Nephron (organoid): ENCODE data around the gene U2SURP.

ENCODE experiments used
- H3K27ac Mint-ChIP-seq, 3 experiments: 2 replicates each; pipeline ENCODE4 v1.8.0; 2020; ENCODE audit warnings: mixed read lengths in 3 of 3, mild to moderate bottlenecking in 2 of 3, moderate library complexity in 1 of 3
- H3K27me3 Mint-ChIP-seq: 2 replicates; pipeline ENCODE4 v1.8.0; 2021; ENCODE audit warnings: low read depth, mild to moderate bottlenecking, moderate library complexity, mixed read lengths
- H3K36me3 Mint-ChIP-seq: 2 replicates; pipeline ENCODE4 v1.8.0; 2020; ENCODE audit warnings: low read depth, mixed read lengths
- H3K4me1 Mint-ChIP-seq: 2 replicates; pipeline ENCODE4 v1.8.0; 2020; ENCODE audit warnings: mixed read lengths
- H3K4me3 Mint-ChIP-seq, 3 experiments: 2 replicates each; pipeline ENCODE4 v1.8.0; 2020; ENCODE audit warnings: mild to moderate bottlenecking in 3 of 3, mixed read lengths in 3 of 3, moderate library complexity in 2 of 3
- H3K9me3 Mint-ChIP-seq: 2 replicates; pipeline ENCODE4 v1.8.0; 2020; ENCODE audit warnings: mixed read lengths
- CTCF ChIP-seq, 3 experiments: fragments of 200-600 bp; sonication (generic); IDR thresholded peaks; one replicate each; pipeline ENCODE4 v1.5.0; 2021; ENCODE audit warnings: antibody characterized with exemption in 3 of 3; ENCODE audit not compliant: unreplicated experiment in 3 of 3

The U2SURP gene

GRCh38 chr3:143103652-143104051 lies 102.3 kb downstream of the U2SURP start:
- peaks cover 18% of the 10 kb centered on the region for H3K4me1 Mint-ChIP-seq
- H3K9me3 Mint-ChIP-seq, result peaks cover 32% of the 10 kb centered on the region
- peaks cover 11% of the 10 kb centered on the region for H3K36me3 Mint-ChIP-seq
- H3K27ac Mint-ChIP-seq, result no peak overlapping the region
- H3K27me3 Mint-ChIP-seq, result peaks cover 9% of the 10 kb centered on the region
- no peak for TF ChIP-seq CTCF (IDR thresholded peaks at IDR 0.05; ENCODE audit: unreplicated experiment in 3 of 3)
- no peak overlapping the region for H3K4me3 Mint-ChIP-seq

DNA sequence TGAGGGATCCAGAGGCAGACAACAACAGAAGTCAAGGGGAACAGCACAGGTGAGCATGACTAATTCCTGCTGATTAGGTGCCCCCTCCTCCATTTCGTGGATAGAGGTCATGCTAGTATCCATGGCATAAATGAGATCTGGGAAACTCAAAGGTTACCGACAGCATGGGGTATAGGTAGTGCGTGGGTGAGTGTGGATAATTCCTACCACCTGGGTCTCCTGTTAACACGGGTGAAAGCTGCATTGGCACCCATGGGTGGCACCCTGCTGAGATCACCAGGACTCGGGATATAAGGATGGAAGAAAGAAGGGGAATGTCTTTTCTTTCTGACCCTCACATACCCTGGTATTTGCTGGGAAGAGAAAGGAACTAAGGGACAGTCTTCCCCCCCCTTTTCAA lies 103.8 kb downstream of the U2SURP start:
- peaks cover 11% of the 10 kb centered on the region for H3K36me3 Mint-ChIP-seq
- no peak overlapping the region for H3K4me3 Mint-ChIP-seq
- peaks cover 4% of the 10 kb centered on the region for H3K4me1 Mint-ChIP-seq
- H3K9me3 Mint-ChIP-seq, result peaks cover 32% of the 10 kb centered on the region
- peaks cover 12% of the 10 kb centered on the region for H3K27me3 Mint-ChIP-seq
- TF ChIP-seq CTCF (IDR thresholded peaks at IDR 0.05; ENCODE audit: unreplicated experiment in 3 of 3), result no peak
- no peak overlapping the region for H3K27ac Mint-ChIP-seq

- Mint-ChIP-seq H3K9me3 (peaks cover 19% of the 10 kb centered on the region), H3K27ac (no peak overlapping the region), H3K4me1 (no peaks in the 10 kb centered on the region), H3K36me3 (peaks cover 9% of the 10 kb centered on the region), H3K27me3 (peaks cover 19% of the 10 kb centered on the region), H3K4me3 (no peak overlapping the region)
- TF ChIP-seq CTCF (IDR thresholded peaks at IDR 0.05; ENCODE audit: unreplicated experiment in 3 of 3), result no peak
These were observed 108.5 kb downstream of the U2SURP start for GRCh38 chr3:143109861-143110260.
